Amygdala (tissue), 56 donors: Measurements from ENCODE around the gene CCT7.

Experiments used
- DNase-seq, 56 donors: peaks; one replicate each; lab custom pipeline; 2025; lab: John Stamatoyannopoulos, UW

The CCT7 gene

GRCh38 chr2:73266061-73266901 lies 32.2 kb downstream of the CCT7 start:
- DNase-seq, result peak in 8 of 56 donors; percentile 8 to 39 (median 20)

- DNase-seq, result no peak
Measured at GRCh38 chr2:73267008-73267407, 32.9 kb downstream of the CCT7 start.

GRCh38 chr2:73268366-73268829 lies 34.3 kb downstream of the CCT7 start:
- no peak for DNase-seq

DNA sequence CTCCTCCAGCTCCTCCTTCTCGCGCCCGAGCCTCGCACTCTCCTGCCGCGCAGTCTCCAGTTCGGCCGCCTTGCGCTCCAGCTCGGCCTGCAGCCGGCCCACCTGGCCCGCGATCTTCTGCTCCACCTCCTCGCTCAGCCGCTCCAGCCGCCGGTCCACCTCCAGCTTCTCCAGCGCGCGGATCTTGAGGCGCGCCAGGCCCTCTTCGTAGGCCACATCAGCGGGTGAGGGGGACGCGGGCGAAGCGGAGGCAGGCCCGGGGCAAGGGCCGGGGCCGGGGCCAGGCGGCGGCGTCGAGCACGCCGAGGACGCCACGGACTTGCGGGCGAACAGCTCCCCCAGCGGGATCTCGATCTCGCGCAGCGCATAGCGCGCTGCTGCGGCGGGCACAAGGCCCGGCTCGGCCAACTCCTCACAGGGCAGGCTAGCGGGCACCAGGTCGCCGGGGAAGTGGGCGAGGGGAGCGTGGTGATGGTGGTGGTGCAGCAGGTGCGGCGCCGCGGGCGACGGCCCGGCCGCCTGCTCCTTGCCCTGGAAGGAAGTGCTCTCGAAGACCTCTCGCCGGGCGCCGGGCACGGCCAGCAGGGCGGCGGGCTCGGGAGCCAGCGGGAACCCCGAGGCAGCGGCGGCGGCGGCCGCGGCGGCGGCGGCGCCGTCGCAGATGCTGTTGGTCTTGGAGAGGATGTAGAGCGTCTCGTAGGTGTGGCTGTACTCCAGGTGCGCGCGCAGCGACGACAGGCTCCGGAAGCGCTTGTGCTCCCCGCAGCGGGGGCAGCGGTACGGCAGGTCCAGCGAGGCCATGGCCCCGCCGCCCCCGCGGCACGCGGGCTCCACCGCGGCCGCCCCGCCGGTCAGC lies 35.0 kb downstream of the CCT7 start:
- DNase-seq, result peak in 6 of 56 donors; percentile 11 to 33 (median 22)

DNA sequence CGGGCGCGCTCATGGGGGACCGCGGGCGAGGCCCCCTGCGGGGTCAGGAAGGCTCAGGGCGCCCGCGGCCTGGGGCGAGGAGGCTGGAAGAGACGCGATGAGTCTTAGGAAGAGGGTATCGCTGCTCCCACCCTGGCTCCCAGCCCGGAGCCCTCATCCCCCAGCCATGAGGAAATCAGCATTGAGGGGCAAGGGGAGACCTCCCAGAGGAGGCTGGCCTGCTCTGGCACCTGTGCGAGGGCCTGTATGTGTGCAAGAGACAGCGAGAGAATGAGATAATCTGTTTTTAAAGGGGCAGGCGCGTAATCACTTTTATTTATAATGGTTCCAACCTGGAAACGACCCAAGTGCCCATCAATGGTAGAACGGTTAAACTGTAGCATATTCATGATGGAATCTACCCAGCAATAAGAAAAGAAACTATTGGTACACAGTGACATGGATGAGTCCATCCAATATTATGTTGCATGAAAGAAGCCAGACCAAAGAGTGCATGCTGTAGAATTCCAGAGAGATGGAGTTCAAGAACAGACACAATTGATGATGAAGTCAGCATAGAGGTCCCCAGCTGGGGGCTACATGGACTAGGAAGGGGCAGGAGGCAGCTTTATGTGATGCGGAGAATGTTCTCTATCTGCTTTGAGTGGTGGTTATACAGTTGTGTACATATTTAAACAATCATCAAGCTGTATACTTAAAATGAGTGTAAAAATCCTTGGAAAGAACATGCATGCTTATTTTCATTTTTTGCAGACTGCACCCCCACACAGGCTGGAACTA lies 35.8 kb downstream of the CCT7 start:
- DNase-seq, result no peak

DNA sequence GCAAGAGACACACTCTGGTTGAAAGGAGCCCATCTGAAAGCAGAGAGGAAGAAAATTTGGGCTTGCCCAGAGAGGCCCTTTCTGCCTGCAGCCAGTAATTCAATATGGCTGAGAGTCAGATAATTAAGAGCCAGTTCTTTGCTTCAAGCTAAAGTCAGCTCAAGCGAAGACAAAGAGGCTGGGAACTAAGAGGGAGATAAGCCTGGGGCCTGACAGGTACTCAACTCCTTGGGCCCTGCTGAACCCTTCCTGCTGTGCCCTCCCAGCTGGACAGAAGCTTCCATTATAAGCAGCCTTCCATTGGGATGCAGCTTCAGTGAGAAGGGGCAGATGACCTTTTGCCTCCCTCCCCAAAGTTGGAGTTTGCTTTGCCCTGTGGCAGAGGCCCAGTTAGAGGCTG lies 38.2 kb downstream of the CCT7 start:
- no peak for DNase-seq

GRCh38 chr2:73279852-73280251 lies 45.7 kb downstream of the CCT7 start:
- no peak for DNase-seq

DNA sequence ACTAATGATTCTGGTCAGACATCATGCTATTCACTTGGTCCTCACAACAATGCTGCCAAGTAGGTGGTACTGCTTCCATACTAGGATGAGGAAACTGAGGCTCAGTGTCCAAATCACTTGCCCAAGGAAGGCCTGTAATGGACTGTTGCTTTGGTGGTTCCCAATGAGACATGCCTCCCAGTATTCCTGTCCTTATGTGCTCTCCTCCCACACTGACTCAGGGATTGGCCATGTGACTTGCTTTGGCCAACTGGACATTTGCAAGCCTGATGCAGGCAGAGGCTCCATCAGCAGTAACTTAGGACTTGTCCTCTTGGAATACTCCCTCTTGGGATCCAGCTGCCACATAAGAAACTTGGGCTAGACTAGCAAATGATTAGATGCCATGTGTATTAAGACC lies 47.1 kb downstream of the CCT7 start:
- DNase-seq, result no peak

GRCh38 chr2:73282924-73283544 lies 48.9 kb downstream of the CCT7 start:
- no peak for DNase-seq

DNA sequence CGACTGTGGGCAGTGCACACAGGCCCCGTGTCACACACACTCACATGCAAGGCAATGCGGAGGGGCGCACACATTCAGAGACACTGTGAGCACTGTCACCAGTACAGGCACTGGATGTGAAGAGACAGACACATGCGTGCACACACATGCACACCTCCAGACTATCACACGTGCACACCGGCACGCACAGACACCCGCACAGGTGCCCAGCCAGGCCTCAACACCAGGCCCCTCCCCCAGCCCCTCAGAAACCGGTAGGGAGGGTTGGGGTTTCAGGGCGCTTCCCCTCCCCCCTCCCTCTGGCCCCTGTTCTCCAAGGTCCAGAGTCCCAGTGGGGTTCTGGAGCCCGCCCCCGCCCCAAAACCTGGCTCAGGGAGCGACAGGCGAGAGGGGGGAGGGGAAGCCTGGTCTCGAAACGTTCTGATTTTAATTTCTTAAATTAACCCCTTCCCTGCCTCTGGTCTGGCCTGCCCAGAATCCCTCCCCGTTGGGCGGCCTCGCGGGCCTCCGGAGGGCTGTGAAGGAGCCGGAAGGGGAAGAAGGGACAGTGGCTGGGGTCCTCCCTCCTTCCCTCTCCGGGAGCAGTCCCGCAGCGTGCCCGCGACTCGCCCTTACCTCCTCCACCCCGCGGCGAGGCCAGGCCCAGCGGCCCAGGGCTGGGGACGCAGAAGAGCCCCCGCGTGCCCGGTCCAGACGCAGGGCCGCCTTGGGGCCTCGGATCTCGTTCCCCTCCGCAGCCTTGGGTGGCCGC lies 49.6 kb downstream of the CCT7 start:
- peak in 2 of 56 donors; percentile 15 to 53 for DNase-seq

- DNase-seq, result peak in 22 of 56 donors; percentile 29 to 69 (median 50)
Measured at GRCh38 chr2:73284296-73285158, 50.4 kb downstream of the CCT7 start, which contains the start of gene FBXO41. TSS of gene FBXO41 (minus strand) at chr2:73284478. CDS start at chr2:73269630, 14,848 bp downstream.

- peak in 4 of 56 donors; percentile 11 to 52 (median 38) for DNase-seq
Measured at GRCh38 chr2:73285159-73285739, 51.1 kb downstream of the CCT7 start.

DNA sequence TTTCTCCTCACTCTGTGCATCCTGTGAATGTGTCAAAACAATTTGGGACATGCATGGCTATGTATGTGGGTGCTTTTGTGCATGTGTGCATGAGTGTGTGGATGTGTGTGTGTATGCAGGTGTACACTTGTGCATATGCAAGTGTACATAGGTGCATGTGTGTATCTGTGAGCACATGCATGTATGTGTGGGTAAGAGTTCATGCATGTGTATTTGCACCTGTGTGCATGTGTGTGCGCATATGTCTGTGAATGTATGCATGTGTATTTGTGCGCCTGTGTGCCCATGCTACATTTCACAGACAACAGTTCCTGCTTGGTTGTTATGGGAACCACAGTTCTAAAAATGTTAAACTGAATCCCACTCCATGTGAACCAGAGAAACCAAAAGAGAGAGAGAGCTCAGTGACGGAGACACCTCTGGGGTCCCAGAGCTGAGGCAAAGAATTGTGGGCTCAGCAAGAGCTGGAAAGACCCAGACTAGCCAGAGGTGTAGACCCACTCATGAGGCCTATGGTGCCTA lies 52.1 kb downstream of the CCT7 start:
- no peak for DNase-seq

- DNase-seq, result no peak
Measured at GRCh38 chr2:73289304-73289703, 55.2 kb downstream of the CCT7 start.

- DNase-seq, result peak in 6 of 56 donors; percentile 29 to 43 (median 36)
Measured at GRCh38 chr2:73290049-73290839, 56.1 kb downstream of the CCT7 start.

DNA sequence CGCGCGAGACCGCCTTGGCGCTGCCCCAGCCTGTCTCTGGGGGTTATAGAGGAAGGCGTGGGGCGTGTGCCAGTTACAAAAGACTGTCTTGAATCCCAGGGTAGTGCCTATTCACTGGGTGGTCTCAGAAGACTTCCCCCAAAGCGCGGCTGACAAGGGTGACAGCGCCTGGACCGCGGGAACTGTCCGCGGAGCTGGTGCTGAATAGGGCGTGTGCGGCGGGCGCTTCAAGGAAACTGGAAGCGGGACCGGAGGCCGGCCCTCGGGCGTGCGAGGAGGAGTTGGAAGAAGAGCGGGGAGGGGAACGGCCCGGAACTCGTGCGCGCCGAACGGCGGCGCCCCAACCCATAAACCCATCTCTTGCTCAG lies 57.0 kb downstream of the CCT7 start:
- DNase-seq, result peak in 1 of 56 donors; percentile 28
